ENCODE measurements around the gene HDGF. TPM values are rescaled to one million over a fixed set of nuclear protein-coding genes. Genes with fewer than 3 reads are reported as not detected.

The HDGF gene
- total RNA-seq, 1 donor from 2014 or later = 131 TPM

GRCh38 chr1:156738407-156738806, 13.1 kb downstream of the HDGF start:
- intact Hi-C loops (cut with DNase I) = no loop called here
- DNase-seq (ENCODE audit: low spot score) = no peak

- intact Hi-C loops (cut with DNase I) = no loop called here
- DNase-seq (ENCODE audit: low spot score) = no peak
Observed at GRCh38 chr1:156733989-156734584, 17.4 kb downstream of the HDGF start.

- DNase-seq (ENCODE audit: low spot score) = peak; percentile 98
- intact Hi-C loops (cut with DNase I) = loop anchor here (1.0 to 5.0 kb wide), 5 partner anchors 38 to 163 kb away; partner anchors contain the start of genes INSRR, PEAR1 and PRCC
Observed at GRCh38 chr1:156728599-156729462, 22.6 kb downstream of the HDGF start, which contains the start of gene ISG20L2. Gene ISG20L2 (minus strand): TSS chr1:156728766. CDS start chr1:156727652, 1,114 bp downstream.

- intact Hi-C loops (cut with DNase I) = loop anchor here (1.0 to 5.0 kb wide), 5 partner anchors 39 to 164 kb away; partner anchors contain the start of genes INSRR, PEAR1 and PRCC
- peak; percentile 91 for DNase-seq (ENCODE audit: low spot score)
Observed at GRCh38 chr1:156727926-156728598, 23.4 kb downstream of the HDGF start, which contains the start of gene METTL25B. Gene METTL25B (plus strand): TSS chr1:156728469. CDS start chr1:156729105, 636 bp downstream.

- intact Hi-C loops (cut with DNase I) = loop anchor here (5.0 kb wide), 4 partner anchors 40 to 165 kb away; partner anchors contain the start of genes INSRR, PEAR1 and PRCC
- no peak for DNase-seq (ENCODE audit: low spot score)
Observed at GRCh38 chr1:156727492-156727891, 24.0 kb downstream of the HDGF start.

GRCh38 chr1:156726549-156727226, 24.8 kb downstream of the HDGF start:
- intact Hi-C loops (cut with DNase I) = loop anchor here (1.0 to 5.0 kb wide), 5 partner anchors 37 to 166 kb away; partner anchors contain the start of genes INSRR, PEAR1 and PRCC
- DNase-seq (ENCODE audit: low spot score) = no peak

GRCh38 chr1:156725683-156726280, 25.7 kb downstream of the HDGF start:
- peak; percentile 92 for DNase-seq (ENCODE audit: low spot score)
- intact Hi-C loops (cut with DNase I) = loop anchor here (1.0 to 5.0 kb wide), 5 partner anchors 36 to 167 kb away; partner anchors contain the start of genes INSRR, PEAR1 and PRCC

- intact Hi-C loops (cut with DNase I) = no loop called here
- no peak for DNase-seq (ENCODE audit: low spot score)
Observed at GRCh38 chr1:156721535-156721934, 29.9 kb downstream of the HDGF start.

GRCh38 chr1:156721131-156721530, 30.3 kb downstream of the HDGF start:
- intact Hi-C loops (cut with DNase I) = no loop called here
- no peak for DNase-seq (ENCODE audit: low spot score)

- intact Hi-C loops (cut with DNase I) = no loop called here
- no peak for DNase-seq (ENCODE audit: low spot score)
Observed at GRCh38 chr1:156717351-156717750, 34.1 kb downstream of the HDGF start.

- no peak for DNase-seq (ENCODE audit: low spot score)
- intact Hi-C loops (cut with DNase I) = no loop called here
Observed at GRCh38 chr1:156714830-156715229, 36.6 kb downstream of the HDGF start.

GRCh38 chr1:156712626-156713025, 38.8 kb downstream of the HDGF start:
- intact Hi-C loops (cut with DNase I) = no loop called here

GRCh38 chr1:156711011-156711817, 40.3 kb downstream of the HDGF start:
- intact Hi-C loops (cut with DNase I) = no loop called here
- DNase-seq (ENCODE audit: low spot score) = no peak

More at GRCh38 chr1:156712626-156713025, 38.8 kb downstream of the HDGF start:
- no peak for DNase-seq (ENCODE audit: low spot score)

GRCh38 chr1:156709757-156710489, 41.6 kb downstream of the HDGF start:
- intact Hi-C loops (cut with DNase I) = no loop called here

GRCh38 chr1:156709031-156709430, 42.4 kb downstream of the HDGF start:
- no peak for DNase-seq (ENCODE audit: low spot score)
- intact Hi-C loops (cut with DNase I) = no loop called here

More at GRCh38 chr1:156709757-156710489, 41.6 kb downstream of the HDGF start:
- DNase-seq (ENCODE audit: low spot score) = no peak

GRCh38 chr1:156708218-156708661, 43.2 kb downstream of the HDGF start:
- DNase-seq (ENCODE audit: low spot score) = no peak
- intact Hi-C loops (cut with DNase I) = no loop called here

Data from cardiac septum (tissue), 1 donor.